ENCODE measurements around the gene LHFPL3. TPM values are rescaled to one million over a fixed set of nuclear protein-coding genes. Genes with fewer than 3 reads are reported as not detected.

LHFPL3 gene
- total and polyA plus RNA-seq, 2 of the 13 experiments (the other 11 are each of a cell fraction or from before 2014, with no cell fraction given) = not detected

GRCh38 chr7:104767113-104767512, 438.7 kb downstream of the LHFPL3 start:
- Histone ChIP-seq H3K27ac (ENCODE audit: extremely low read length, insufficient read depth, low read length) (no peak overlapping the region), H3K4me2 (ENCODE audit: low read depth, low read length) (no peak overlapping the region), H3K27me3 (ENCODE audit: control insufficient read depth in 1 of 2, insufficient read depth in 2 of 2, low read length in 2 of 2) (peaks cover 0 to 4% of the 10 kb centered on the region in 2 experiments; a peak in 1 of 5 replicates), H4K20me1 (ENCODE audit: insufficient read depth, low read length) (no peaks in the 10 kb centered on the region), H2AFZ (ENCODE audit: low read length) (no peak overlapping the region), H3K4me3 (replicated peaks in 1 of 3; ENCODE audit: insufficient read depth in 1 of 3, low read depth in 2 of 3, low read length in 3 of 3) (no peak overlapping the region), H3K9ac (ENCODE audit: insufficient read depth, low read depth, low read length) (no peak overlapping the region), H3K36me3 (replicated peaks in 1 of 2; ENCODE audit: control insufficient read depth in 1 of 2, insufficient read depth in 2 of 2, low read length in 2 of 2) (no peaks in the 10 kb centered on the region), H3K4me1 (ENCODE audit: insufficient read depth, low read length) (no peaks in the 10 kb centered on the region), H3K9me3 (ENCODE audit: low read length) (no peaks in the 10 kb centered on the region), H3K79me2 (ENCODE audit: insufficient read depth, low read length) (no peaks in the 10 kb centered on the region)
- 4% methylated on average over 3 of the region's 4 CpGs for WGBS (ENCODE audit: low lambda C conversion rate)
- FAIRE-seq (no peak), DNase-seq (ENCODE audit: low spot score) (no peak), ATAC-seq (no peak)
- in situ Hi-C loops (cut with HindIII; ENCODE audit: extremely low pct_ligation_motif_present, low pct_unique_long_range_greater_than_20kb) (no loop called here), intact Hi-C loops (cut with micrococcal nuclease; ENCODE audit: unreplicated experiment) (no loop called here)
- POLR2A ChIA-PET = no interaction called here
- CTCF ChIA-PET (ENCODE audit: low intra/inter-chr PET ratio, low total read pairs) = no interaction called here
- no TSS peak for BruUV-seq (replicated peaks)
- TF ChIP-seq KDM2A (CRISPR knock-in tag; IDR thresholded peaks at IDR 0.05; ENCODE audit: borderline replicate concordance, low read depth) = no peak
- TF ChIP-seq RBM39 (IDR thresholded peaks at IDR 0.05; ENCODE audit: low read depth, low read length, poor library complexity, severe bottlenecking) = no peak
- TF ChIP-seq ATF5 (CRISPR knock-in tag; IDR thresholded peaks at IDR 0.05; ENCODE audit: low read depth) = no peak
- no peak for TF ChIP-seq ZNF576 (CRISPR knock-in tag; IDR thresholded peaks at IDR 0.05)
- no peak for TF ChIP-seq HOXA3 (CRISPR knock-in tag; IDR thresholded peaks at IDR 0.05)
- no peak for TF ChIP-seq TEAD2 (CRISPR knock-in tag; IDR thresholded peaks at IDR 0.05)
- no peak for TF ChIP-seq SP5 (CRISPR knock-in tag; IDR thresholded peaks at IDR 0.05; ENCODE audit: borderline replicate concordance, low read depth)
- TF ChIP-seq IKZF1 (IDR thresholded peaks at IDR 0.05) = no peak
